NOMO-1 (cell line): Measurements from ENCODE around the gene PLAU.
"Not testable (repeated sequence)": the region's sequence is repeated elsewhere in the genome, so short reads cannot be mapped to it uniquely, and the experiment has no call there.

Source experiments
- DNase-seq, 2 experiments: peaks; one replicate each; lab custom pipeline; 2025; ENCODE audit not compliant: unreplicated experiment in 2 of 2; lab: John Stamatoyannopoulos, UW

PLAU gene

DNA sequence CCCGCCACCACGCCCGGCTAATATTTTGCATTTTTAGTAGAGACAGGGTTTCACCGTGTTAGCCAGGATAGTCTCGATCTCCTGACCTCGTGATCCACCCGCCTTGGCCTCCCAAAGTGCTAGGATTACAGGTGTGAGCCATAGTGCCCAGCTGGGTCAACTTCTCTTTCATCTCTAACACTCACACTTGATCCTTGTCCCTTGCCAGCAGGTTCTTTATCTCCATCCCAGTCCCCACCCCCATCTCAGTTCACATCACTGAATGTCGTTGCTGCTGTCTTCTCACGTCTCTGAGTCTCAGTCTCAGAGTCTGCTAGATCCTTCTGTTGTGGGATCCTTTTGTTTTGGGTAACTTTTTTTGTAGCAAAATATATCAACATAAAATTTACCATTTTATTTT lies 15.6 kb upstream of the PLAU start:
- DNase-seq, result not testable (repeated sequence)

- DNase-seq, result no peak
These were observed 13.2 kb upstream of the PLAU start for GRCh38 chr10:73897693-73898092.

GRCh38 chr10:73898730-73899410 lies 12.1 kb upstream of the PLAU start:
- no peak for DNase-seq

- DNase-seq, result peak in 1 of 2 experiments; percentile 23
These were observed 11.5 kb upstream of the PLAU start for GRCh38 chr10:73899423-73899822.

DNA sequence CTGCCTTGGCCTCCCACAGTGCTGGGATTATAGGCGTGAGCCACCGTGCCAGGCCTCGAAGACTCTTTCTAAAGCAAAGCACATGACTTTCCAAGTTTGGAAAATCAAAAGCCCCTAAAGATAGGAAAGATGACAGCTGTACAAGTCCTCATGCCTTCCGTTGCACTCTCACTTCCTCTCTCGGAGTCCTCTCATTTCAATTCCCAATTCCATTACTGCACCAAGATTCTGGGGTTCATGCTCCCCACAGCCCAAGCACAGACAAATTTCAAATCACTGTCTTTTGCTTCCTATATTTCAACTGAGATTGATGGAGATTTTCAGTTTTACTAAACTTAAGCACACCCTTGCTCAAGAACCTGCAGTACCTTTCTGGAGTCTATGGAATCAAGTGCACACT lies 10.9 kb upstream of the PLAU start:
- DNase-seq, result peak in 1 of 2 experiments; percentile 30

DNA sequence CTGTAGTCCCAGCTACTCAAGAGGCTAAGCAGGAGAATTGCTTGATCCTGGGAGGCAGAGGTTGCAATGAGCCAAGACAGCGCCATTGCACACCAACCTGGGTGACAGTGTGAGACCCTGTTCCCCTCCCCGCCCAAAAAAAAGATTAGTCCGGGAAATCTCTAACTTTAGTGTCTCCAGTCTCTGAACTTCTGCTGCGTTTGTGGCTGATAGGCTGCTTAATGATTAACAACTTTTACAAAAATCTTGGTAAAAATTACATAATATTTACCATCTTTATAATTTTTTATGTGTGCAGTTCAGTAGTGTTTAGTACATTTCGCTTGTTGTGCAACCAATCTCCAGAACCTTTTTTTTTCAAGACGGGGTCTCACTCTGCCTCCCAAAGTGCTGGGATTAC lies 9.7 kb upstream of the PLAU start:
- no peak for DNase-seq

- peak in 1 of 2 experiments; percentile 72 for DNase-seq
These were observed 8.6 kb upstream of the PLAU start for GRCh38 chr10:73902351-73902750.

- DNase-seq, result peak; percentile 3 to 15
These were observed 5.5 kb upstream of the PLAU start for GRCh38 chr10:73905256-73906020.

GRCh38 chr10:73906524-73907447 lies 4.1 kb upstream of the PLAU start:
- DNase-seq, result peak; percentile 39 to 48

GRCh38 chr10:73907841-73908517 lies 3.0 kb upstream of the PLAU start:
- DNase-seq, result peak; percentile 85 to 94

DNA sequence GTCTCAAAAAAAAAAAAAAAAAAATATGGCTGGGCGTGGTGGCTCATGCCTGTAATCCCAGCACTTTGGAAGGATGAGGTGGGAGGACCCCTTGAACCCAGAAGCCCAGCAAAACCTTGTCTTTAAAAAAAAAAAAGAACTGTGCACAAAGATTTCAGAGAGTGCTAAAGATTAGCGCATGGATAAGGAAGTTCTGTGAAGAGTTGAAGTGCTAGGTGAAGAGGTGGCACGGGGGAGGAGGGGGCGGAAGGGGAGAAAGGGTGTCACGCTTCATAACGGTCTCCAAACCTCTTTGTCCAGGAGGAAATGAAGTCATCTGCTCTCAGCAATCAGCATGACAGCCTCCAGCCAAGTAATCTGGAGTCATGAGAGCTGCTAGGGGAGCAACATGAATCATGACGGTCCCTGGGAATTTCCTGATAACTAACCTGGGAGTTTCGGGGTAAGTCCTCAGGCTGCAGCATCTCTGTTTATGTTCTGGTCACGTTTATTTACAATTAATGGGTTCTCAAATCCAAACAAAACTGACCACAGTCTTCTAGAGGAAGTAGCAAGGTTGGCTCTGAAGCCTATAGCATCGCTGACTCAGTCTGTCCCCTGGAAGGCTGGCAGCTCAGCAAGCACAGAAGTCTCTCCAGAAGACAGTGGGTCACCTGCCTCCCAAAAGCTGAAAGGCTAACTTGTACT lies 1.9 kb upstream of the PLAU start:
- DNase-seq, result peak; percentile 52 to 72

DNA sequence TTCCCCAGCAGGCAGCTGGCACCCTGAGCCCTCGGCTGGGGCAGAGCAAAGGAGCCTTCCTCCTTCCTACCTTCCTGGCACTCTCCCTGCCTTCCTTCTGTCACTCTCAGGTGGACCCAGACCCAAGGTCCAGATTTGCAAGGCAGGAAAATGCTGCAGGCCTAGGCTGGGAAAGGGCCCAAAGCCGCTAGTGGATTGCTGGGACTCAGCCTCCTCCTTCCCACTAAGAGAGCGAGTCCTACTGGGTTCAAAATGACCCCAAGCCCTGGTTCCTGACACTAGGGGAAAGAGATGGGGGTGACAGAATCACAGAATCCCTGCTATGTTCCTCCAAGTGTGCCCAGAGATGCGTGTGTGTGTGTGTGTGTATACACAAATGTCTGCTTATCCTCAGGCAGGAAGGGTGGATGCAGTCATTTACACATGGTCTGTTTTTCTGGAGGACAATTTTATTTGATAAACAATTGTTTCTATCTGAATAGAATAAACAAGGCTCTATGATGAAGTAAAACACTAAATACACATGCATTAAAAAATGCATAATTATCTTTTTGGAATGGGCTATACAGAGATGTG lies 1.3 kb upstream of the PLAU start:
- DNase-seq, result no peak

DNA sequence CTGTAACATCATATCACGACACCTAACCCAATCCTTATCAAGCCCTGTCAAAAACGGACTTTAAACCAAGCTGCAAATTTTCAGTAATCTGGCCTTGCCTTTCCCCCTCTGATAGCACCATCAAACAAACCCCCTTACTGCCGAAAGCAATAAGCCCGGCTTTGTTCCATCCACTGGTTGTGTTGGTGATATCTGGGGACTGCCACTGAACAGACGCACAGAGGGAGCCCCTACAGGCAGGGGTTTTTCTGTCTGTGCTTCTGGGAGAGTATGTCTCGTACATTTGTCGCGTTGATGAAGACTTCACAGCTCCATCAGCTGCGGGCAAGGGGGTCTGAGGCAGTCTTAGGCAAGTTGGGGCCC lies 550 bp upstream of the PLAU start:
- no peak for DNase-seq

- no peak for DNase-seq
These were observed 647 bp downstream of the PLAU start for GRCh38 chr10:73911553-73912004.

DNA sequence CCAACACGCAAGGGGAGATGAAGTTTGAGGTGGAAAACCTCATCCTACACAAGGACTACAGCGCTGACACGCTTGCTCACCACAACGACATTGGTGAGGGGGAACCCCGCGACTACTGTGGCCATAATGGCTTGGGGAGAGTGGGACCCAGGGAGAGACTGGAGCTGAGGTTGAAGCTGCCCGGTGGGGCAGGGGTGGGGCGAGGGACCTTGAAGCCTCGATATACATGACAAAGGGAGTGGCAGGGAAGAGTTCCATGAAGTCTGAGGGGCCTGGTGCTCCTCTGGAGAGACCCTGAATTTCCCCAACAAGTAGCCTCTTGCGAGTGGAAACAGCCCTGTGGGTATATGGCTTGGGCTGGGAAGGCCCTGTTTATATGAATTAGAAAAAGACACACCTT lies 3.1 kb downstream of the PLAU start:
- DNase-seq, result no peak

DNA sequence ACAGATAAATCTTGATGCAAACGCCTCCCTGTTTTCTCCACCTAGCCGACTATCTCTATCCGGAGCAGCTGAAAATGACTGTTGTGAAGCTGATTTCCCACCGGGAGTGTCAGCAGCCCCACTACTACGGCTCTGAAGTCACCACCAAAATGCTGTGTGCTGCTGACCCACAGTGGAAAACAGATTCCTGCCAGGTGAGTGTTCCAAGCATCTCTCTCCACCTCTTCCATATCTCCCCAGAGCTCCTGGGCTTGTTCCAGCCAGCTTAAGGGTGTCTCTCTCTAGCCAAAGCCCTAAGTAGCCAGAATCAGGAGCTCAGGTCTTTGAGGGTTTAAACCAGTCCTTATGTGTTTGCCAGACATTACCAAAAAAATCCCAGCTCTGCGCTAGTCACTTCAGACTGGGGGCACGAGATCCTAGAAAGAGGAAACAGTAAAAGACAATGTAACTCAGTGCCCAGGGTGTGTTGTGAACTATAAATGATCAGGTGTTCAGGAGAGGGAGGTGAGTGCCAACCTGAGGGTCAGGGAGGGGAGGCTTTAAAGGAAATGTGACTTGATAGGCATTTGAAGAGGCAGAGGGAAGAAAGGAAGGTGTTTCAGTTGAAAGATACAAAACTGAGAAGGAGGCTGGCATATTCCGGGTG lies 4.4 kb downstream of the PLAU start:
- no peak for DNase-seq

DNA sequence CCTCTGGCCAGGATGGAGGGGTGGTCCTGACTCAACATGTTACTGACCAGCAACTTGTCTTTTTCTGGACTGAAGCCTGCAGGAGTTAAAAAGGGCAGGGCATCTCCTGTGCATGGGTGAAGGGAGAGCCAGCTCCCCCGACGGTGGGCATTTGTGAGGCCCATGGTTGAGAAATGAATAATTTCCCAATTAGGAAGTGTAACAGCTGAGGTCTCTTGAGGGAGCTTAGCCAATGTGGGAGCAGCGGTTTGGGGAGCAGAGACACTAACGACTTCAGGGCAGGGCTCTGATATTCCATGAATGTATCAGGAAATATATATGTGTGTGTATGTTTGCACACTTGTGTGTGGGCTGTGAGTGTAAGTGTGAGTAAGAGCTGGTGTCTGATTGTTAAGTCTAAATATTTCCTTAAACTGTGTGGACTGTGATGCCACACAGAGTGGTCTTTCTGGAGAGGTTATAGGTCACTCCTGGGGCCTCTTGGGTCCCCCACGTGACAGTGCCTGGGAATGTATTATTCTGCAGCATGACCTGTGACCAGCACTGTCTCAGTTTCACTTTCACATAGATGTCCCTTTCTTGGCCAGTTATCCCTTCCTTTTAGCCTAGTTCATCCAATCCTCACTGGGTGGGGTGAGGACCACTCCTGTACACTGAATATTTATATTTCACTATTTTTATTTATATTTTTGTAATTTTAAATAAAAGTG lies 6.0 kb downstream of the PLAU start:
- DNase-seq, result peak; percentile 8 to 22

DNA sequence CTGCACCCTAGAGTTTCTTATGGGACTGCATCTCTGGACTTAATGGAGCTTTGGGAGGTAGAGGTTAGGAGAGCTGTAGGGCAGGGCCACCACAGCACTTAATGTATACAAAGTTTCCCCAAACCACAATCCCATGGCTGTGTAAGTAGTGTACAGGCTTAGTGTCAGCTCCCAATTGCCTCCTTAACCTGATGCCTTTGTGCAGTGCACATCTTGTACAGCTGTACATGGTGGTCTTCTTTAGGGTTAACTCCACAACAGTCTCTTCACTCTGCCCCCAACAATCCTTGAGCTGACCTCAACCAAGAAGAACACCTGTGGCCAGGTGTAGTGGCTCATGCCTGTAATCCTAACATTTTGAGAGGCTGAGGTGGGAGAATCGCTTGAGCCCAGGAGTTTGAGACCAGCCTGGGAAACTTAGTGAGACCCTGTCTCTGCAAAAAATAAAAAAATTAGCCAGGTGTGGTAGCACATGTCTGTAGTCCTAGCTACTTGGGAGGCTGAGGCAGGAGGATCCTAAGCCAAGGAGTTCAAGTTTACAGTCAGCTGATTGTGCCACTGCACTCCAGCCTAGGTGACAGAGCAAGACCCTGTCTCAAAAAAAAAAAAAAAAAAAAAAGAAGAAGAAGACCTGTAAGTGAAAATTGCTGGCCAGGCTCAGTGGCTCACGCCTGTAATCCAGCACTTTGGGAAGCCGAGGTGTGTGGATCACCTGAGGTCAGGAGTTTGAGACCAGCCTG lies 6.8 kb downstream of the PLAU start:
- no peak for DNase-seq
